RWPE1 (cell line): ENCODE measurements around the gene TRIM46.
A peak's percentile ranks its signal among the peaks of the same experiment; 100 is the strongest.

Experiments used
- CTCF ChIA-PET: fragments of 350-600 bp; sonication (Branson Sonifier 250); formaldehyde crosslinking; extraction: SDS; loops from one replicate; lab custom pipeline; 2021; lab: Yijun Ruan, JAX
- POLR2A ChIA-PET: fragments of 400-600 bp; formaldehyde crosslinking; extraction: SDS; loops from one replicate; lab custom pipeline; 2020; ENCODE audit warnings: antibody characterized with exemption; ENCODE audit not compliant: low non-redundant PET; lab: Yijun Ruan, JAX
- DNase-seq: peaks from one replicate; pipeline ENCODE4 v3.0.0; 2012; ENCODE audit warnings: low spot score
- H3K27ac ChIP-seq: fragments of 450-650 bp; 2 replicates; pipeline ENCODE4 v1.5.1; 2017
- TF ChIP-seq, protein P1 (sequence below): fragments of 450-650 bp; conservative IDR thresholded peaks from 2 replicates; pipeline ENCODE4 v1.5.1; 2017; ENCODE audit warnings: low read depth, mild to moderate bottlenecking

TRIM46 gene

DNA sequence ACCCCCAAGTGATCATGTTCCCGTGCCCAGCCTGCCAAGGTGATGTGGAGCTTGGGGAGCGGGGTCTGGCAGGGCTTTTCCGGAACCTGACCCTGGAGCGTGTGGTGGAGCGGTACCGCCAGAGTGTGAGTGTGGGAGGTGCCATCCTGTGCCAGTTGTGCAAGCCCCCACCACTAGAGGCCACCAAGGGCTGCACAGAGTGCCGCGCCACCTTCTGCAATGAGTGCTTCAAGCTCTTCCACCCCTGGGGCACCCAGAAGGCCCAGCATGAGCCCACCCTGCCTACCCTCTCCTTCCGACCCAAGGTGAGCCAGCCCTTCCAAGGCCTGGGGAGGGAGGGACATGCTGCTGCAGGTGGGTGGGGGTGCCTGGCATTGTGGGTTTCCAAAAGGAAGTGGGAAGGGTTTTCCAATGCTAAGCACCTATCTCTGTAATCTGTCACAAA is 2.3 kb downstream of the TRIM46 start:
- ChIA-PET CTCF (interaction anchor here (0.6 to 2.7 kb wide), 2 partner anchors 9 to 18 kb away, joined by 3 to 25 read pairs; no protein-coding TSS in a partner anchor), POLR2A (no interaction called here)
- DNase-seq, result no peak
- H3K27ac ChIP-seq, result peak overlapping the region; percentile 87
- TF ChIP-seq, protein P1, sequence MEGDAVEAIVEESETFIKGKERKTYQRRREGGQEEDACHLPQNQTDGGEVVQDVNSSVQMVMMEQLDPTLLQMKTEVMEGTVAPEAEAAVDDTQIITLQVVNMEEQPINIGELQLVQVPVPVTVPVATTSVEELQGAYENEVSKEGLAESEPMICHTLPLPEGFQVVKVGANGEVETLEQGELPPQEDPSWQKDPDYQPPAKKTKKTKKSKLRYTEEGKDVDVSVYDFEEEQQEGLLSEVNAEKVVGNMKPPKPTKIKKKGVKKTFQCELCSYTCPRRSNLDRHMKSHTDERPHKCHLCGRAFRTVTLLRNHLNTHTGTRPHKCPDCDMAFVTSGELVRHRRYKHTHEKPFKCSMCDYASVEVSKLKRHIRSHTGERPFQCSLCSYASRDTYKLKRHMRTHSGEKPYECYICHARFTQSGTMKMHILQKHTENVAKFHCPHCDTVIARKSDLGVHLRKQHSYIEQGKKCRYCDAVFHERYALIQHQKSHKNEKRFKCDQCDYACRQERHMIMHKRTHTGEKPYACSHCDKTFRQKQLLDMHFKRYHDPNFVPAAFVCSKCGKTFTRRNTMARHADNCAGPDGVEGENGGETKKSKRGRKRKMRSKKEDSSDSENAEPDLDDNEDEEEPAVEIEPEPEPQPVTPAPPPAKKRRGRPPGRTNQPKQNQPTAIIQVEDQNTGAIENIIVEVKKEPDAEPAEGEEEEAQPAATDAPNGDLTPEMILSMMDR, result no peak

DNA sequence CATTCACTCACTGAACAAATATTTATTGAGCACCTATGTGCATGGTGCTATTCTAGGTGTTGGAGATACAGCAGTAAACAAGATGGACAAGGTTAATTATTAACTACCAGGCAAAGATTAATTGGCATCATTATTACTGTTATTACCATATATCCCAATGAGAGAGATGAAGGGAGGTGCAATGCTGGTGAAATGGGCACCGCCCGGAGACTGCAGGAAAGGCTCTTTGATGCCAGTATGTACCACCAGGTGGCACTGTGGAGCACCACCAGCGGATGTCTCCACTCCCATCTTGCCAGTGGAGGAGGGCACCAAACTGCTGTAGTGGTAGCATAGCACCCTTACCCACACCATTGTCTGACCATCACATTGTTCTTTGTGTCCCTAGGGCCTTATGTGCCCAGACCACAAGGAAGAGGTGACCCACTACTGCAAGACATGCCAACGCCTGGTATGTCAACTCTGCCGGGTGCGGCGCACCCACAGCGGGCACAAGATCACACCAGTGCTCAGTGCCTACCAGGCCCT is 3.0 kb downstream of the TRIM46 start:
- ChIA-PET CTCF (interaction anchor here (0.6 to 2.7 kb wide), 7 partner anchors 9 to 88 kb away, joined by 3 to 25 read pairs (median 5); no protein-coding TSS in a partner anchor), POLR2A (interaction anchor here (0.5 kb wide), 1 partner anchor 204 kb away, joined by 3 read pairs; no protein-coding TSS in a partner anchor)
- TF ChIP-seq, protein P1, result peak; percentile 91
- peak; percentile 89 for DNase-seq
- peak overlapping the region; percentile 87 for H3K27ac ChIP-seq

DNA sequence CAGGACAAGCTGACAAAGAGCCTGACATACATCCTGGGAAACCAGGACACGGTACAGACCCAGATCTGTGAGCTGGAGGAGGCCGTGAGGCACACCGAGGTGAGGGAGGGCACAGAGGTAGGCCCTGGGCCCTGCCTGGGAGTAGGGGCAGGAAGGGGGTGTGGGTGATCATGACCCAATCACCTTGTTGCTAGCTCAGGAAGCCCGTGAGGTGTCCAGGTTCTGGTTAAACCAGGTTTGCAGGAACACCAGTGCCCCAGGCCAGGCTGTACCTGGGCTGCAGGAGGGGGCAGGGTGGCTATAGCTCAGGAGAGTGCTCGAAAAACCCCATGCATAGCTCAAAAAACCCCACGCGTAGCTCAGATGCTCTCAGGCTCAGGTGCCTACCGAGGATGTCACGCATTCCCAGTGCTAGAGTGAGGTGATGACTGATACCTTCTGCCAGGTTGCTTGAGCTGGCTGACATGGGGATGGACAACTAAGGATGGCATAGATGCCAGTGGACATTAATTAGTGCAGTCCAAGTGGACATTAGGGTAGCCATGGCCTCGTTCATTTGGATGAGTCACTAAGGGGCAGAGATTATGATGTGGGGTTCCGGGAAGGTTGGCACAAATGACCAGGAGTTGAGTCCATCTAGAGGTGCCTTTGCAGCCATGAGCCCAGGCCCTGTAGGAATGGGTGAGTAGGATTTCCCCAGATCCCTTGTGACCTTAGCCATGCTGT is 3.7 kb downstream of the TRIM46 start:
- CTCF ChIA-PET, result interaction anchor here (0.6 to 1.3 kb wide), 8 partner anchors 9 to 1231 kb away, joined by 3 to 24 read pairs (median 4); no protein-coding TSS in a partner anchor
- TF ChIP-seq, protein P1, result no peak
- POLR2A ChIA-PET, result interaction anchor here (0.5 to 0.8 kb wide), 2 partner anchors 17 to 205 kb away, joined by 3 to 5 read pairs; no protein-coding TSS in a partner anchor
- H3K27ac ChIP-seq, result peak overlapping the region; percentile 87
- peak; percentile 76 for DNase-seq

DNA sequence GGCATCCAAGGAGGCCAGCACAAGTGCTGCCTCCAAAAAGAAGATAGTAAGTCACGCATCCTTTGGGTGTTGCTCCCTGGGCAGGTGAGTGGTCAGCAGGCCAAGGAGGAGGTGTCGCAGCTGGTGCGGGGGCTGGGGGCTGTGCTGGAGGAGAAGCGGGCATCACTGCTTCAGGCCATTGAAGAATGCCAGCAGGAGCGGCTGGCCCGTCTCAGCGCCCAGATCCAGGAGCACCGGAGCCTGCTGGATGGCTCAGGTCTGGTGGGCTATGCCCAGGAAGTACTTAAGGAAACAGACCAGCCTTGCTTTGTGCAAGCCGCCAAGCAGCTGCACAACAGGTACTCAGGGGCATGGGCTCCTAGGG is 4.3 kb downstream of the TRIM46 start:
- H3K27ac ChIP-seq, result peak overlapping the region; percentile 87
- ChIA-PET CTCF (interaction anchor here (1.1 to 3.1 kb wide), 6 partner anchors 9 to 43 kb away, joined by 4 to 24 read pairs (median 6); no protein-coding TSS in a partner anchor), POLR2A (no interaction called here)
- TF ChIP-seq, protein P1, result no peak
- no peak for DNase-seq

DNA sequence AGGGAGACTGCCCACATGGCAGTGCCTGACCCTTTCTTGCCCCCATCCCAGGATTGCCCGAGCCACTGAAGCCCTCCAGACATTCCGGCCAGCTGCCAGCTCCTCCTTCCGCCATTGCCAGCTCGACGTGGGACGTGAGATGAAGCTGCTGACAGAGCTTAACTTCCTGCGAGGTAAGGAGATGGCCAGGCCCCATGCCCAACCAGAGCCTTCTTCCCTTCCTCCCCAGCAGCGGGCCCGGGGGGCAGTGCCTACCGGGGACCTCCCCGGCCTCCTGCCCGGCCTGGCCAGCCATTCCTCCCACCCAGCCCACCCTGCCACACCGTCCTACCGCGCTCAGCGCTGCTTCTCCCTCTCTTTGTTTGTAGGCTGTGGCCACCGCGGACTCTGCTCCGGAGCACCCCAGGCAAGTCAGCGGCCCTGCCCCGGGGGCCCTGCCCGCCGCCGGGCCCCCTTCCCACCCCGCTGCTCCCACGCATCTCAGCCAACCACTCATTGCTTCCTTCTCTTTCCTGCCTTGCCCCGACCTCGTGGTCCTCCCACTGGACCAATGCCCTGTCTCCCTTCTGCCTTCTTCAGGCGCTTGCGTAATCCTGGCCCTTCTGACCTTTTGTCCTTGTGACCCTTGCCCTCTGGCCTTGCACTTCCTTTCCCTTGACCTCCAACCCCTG is 4.9 kb downstream of the TRIM46 start:
- H3K27ac ChIP-seq, result peak overlapping the region; percentile 87
- ChIA-PET CTCF (interaction anchor here (3.1 kb wide), 1 partner anchor 15 kb away, joined by 8 read pairs; no protein-coding TSS in a partner anchor), POLR2A (no interaction called here)
- TF ChIP-seq, protein P1, result no peak
- DNase-seq, result no peak
